NCI-H345 treated with DMSO at 0.1 percent for 48 hours (cell line): ENCODE measurements around the gene RALGAPA1.

ENCODE experiments used
- DNase-seq: peaks from one replicate; lab custom pipeline; 2025; ENCODE audit not compliant: unreplicated experiment; lab: John Stamatoyannopoulos, UW

Gene RALGAPA1

DNA sequence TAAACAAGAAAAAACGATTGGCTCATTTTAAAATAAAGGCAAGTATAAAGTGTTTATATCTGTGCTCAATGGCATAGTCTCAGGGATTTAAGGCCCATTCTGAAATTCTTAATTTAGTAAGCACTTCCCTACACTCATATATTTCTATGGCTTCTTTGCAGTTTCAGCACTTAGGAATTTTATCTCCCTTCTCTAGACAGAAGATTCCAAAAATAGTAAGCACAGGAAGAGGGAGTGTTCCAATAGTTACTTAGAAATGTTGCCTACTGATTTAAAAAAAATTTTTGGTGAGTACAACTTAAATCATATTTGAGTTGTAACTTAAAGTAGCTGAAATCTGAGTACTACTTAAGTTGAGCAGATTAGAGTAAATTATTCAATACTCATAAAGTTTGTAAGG lies 255.3 kb downstream of the RALGAPA1 start:
- DNase-seq: no peak

DNA sequence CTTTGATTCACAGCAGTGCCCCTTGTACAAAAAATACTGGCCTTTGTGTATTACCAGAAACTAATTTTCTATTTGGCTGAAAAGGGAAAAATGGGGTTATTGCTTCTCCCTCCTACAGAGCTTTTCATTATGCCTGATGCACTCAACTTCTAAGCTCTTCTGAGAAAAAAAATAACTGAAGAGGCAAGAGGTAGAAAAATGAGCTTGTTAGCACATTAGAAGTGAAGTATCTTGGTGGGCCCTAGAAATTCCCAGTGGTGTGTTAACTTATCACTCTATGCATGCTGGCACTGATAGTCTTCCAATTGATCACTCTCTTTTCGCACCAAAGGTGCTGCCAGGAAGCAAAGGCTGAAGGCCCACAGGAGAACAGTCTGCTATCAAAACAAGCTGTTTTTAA lies 258.0 kb downstream of the RALGAPA1 start:
- no peak for DNase-seq

DNA sequence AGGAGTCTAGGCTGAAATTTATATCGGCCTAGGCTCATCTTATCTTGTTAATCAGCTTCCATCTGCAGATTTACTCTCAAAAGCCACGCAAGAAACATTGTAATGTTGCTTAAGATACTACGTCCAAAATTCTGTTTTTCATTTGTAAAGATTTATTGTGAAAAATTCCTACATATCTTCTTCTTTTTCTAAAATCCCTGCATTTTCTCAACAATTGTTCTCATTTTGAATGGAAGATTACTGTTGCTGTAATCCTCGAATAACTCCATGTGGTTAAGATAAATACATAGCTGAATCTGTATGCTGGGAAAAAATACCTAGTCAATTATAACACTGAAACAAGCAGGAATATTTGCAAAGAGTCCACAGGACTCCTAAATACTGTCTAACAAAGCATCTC lies 259.5 kb downstream of the RALGAPA1 start:
- no peak for DNase-seq

DNA sequence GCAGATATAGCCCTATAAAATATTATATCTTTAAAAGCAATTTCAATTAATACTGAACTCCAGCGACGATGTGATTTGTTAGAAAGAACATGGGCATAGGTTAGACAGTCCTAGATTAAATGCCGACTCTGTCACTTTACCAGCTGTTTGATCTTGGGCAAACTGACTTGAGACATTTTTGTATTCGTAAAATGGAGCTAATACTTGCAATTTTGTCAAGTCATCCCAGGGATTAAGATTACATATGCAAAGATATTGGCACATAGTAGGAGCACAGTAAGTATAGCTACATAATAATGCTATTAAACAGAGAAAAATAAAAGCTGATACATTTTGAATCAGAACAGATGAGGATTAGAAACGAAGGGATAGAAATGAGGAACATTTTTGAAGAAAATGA lies 266.1 kb downstream of the RALGAPA1 start:
- DNase-seq: no peak

DNA sequence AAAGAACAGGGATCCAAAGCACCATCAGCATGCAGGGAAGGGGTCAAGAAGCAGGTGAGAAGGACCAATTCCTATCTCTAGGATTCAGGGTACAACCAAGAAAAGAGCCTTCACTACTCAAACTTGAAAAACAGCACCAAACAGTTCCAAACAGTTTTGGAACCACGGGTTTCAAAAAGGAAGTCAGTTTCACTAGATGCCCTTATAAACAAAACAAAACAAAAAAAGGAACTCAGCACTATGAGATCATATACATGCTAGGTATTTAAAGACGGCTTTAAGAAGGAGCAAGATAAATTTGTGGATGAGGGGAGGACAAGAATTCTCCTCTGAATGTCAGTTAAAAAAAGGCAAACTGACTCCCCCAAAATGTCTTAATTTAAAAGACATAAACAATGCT lies 269.1 kb downstream of the RALGAPA1 start:
- no peak for DNase-seq

DNA sequence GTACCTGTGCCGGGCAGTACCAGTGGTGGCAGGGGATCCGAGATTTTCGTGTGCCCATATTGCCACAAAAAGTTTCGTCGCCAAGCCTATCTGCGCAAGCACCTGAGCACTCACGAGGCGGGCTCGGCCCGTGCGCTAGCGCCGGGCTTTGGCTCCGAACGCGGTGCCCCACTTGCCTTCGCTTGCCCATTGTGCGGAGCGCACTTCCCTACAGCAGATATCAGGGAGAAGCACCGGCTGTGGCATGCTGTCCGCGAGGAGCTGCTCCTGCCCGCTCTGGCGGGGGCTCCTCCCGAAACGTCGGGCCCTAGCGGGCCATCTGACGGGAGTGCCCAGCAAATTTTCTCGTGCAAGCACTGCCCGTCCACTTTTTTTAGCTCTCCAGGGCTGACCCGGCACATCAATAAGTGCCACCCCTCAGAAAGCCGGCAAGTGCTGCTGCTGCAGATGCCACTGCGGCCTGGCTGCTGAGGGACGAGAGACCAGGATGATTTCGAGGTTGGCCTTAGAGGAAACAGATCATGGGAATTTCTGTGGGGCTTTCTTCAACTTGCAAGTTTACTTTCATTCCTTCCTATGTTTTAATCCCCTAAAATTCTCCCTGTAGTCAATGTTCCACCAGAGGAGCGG lies 273.5 kb downstream of the RALGAPA1 start:
- no peak for DNase-seq

DNA sequence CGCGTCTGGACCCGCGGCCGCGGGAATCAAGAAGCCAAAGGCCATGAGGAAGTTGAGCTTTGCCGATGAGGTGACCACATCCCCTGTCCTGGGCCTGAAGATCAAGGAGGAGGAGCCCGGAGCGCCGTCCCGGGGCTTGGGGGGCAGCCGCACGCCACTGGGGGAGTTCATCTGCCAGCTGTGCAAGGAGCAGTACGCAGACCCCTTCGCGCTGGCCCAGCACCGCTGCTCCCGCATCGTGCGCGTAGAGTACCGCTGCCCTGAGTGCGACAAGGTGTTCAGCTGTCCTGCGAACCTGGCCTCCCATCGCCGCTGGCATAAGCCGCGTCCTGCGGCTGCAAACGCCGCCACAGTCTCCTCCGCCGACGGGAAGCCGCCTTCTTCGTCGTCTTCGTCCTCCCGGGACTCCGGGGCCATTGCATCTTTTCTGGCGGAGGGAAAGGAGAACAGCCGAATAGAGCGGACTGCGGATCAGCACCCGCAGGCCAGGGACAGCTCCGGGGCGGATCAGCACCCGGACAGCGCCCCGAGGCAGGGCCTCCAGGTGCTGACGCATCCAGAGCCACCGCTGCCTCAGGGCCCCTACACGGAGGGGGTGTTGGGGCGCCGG lies 274.1 kb downstream of the RALGAPA1 start:
- peak; percentile 25 for DNase-seq

DNA sequence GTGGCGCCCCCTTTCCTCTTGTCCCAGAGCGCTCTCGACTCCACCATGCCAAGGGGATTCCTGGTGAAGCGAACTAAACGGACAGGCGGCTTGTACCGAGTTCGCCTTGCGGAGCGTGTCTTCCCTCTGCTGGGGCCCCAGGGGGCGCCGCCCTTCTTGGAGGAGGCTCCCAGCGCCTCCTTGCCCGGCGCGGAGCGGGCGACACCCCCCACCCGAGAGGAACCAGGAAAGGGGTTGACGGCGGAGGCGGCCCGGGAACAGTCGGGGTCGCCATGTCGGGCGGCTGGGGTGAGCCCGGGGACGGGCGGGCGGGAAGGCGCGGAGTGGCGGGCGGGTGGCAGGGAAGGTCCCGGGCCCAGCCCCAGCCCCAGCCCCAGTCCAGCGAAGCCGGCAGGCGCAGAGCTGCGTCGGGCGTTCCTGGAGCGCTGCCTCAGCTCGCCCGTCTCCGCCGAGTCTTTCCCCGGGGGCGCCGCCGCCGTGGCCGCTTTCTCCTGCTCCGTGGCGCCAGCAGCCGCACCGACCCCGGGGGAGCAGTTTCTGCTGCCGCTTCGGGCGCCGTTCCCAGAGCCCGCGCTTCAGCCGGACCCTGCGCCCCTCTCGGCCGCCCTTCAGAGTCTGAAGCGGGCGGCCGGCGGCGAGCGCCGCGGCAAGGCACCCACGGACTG lies 274.8 kb downstream of the RALGAPA1 start:
- no peak for DNase-seq

DNA sequence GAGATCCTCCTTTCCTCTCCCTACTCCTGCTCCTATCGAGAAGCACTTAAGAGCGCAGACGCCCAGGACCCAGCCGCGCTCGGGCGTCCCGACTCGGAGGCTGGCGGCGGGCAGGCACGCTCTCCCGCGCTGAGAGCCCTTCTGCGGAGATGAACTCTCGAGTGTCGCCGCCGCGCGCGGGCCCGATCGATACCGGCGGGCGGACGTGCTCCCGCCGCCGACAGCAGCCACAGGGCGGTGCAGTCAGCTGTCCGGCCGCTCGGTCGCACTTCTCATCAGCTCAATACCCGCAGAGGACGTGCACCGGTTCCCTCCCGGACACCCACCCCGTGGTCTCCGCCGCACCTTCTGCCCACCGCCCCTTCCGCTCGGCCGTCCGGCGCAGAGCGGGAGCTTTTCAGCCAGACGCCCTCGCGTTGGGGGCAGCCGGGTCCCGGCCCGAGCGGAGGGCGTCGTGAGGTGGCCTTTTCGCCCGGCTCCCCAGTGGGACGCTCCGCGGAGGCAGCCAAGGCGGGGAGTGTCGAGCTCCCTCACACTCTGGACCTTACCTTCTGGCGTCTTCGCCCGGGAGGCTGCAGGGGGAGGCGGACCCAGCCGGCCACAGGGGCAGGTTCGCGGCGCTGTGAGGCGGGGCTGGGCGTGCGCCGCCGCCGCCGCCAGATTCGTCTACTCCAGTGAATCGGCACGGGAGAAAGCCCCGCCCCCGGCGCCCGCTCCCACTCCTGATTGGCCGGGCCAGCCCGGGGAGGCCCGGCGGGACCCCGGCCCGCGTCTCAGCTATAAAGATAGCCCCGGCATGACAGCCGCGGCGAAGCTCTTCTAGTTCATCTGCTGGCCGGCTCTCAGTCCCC lies 275.5 kb downstream of the RALGAPA1 start, which contains the start of gene INSM2:
Gene INSM2 (plus strand): TSS at position 808 of the 851 bp plus-strand sequence. CDS start 89 bp downstream, outside the sequence.
- DNase-seq: peak; percentile 86

DNA sequence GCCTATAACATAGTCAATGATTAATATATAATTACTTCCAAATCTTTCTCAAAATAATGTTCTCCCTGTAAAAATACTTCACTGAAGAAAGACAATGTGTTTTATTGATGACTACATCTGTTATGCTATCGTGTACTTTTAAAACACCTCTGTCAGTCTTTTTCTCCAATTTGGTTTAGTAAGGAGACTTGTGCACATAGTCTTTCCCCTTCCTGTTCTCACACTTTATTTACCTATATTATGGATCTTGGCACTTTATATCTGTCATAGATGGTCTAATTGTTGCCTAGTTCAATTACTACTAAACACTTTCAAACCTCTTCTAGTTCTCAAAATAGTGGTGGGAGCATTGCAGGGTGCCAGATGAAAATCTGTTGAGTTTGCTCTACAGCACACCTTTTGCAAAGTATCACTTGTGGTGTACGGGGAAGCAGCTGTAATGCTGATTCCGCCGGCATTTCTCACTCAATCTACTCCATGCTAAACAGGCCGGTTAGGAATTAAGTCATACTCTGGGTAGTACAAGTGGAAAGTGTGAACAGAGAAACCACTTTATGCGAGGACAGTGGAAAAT lies 276.2 kb downstream of the RALGAPA1 start:
- no peak for DNase-seq

DNA sequence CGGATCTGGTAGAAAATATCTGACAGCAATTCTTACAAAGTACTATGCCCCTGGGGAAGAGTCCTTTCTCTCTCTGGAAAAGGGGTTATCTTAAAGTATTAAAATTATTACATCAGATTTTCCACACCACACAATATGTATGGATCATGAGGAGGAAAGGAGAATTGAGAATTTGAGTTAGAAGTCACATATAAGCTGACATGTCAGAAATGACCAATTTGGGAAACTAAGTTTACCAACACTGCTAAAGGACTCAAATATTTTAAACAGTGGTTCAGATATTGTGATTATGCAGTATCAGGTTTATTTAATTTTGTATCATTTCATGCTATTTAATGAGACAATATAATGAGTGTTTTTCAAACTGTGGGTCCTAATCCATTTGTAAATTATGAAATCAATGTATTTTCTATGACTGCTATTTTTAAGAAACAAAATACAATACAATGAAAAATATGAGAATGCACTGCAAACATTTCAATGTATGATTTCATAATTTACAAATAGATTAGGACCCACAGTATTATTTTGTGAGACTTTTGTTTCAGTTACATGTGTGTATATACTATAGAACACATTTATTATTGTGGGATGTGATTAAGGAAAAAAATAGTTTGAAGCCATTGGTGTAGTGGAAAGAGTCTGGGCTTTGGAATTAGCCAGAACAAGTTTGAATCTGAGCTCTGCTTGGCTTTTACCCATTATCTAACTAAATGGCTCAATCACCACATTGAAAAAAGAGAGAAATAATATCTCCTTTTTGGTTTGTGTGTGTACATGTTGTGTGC lies 276.9 kb downstream of the RALGAPA1 start:
- no peak for DNase-seq

DNA sequence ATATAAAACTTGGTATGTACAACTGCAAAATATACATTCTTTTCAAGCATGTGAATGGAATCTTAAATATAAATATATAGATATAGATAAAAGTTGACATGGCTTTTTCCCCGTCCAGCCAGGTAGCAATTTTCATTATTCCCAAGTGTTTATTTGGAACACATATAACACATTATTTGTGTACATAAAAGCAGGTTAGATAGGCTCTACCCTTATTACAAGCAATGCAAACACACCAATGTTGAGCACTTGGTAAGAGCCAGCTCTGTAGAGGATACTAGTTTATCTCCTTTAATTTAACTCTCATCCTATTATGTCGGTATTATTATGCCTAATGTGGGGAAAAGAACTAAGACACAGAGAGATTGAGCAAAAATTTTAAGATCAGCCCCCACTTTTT lies 282.1 kb downstream of the RALGAPA1 start:
- no peak for DNase-seq

DNA sequence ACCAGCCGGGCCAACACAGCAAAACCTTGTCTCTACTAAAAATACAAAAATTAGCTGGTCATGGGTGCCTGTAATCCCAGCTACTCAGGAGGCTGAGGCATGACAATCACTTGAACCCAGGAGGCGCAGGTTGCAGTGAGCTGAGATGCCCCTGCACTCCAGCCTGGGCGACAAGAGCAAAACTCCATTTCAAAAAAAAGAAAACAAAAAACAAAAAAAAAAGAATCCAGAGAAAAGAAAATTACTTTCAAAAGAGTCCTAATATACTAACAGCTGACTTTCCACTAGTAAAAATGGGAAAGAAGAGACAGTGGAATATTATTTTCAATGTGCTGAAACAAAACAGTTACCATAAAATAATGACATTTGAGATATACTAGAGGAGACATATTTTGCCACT lies 283.4 kb downstream of the RALGAPA1 start:
- DNase-seq: no peak

DNA sequence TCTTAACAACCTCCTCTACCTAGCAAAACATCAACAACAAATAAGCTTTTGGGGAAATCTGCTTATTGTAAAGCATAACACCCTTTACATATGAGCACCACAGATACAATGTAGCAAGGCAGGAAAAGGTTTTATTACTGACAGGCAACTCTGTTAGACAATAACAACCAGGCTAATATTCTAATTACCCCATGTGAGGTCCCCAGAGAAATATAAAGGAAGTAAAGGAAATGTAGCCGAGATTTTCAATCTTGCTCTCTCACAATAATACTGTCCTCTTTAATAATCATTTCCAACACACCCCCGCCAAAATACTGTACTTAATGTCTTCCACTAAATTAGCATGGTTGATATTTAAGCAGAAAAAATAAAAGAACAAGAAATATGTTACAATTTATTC lies 289.1 kb downstream of the RALGAPA1 start:
- no peak for DNase-seq

DNA sequence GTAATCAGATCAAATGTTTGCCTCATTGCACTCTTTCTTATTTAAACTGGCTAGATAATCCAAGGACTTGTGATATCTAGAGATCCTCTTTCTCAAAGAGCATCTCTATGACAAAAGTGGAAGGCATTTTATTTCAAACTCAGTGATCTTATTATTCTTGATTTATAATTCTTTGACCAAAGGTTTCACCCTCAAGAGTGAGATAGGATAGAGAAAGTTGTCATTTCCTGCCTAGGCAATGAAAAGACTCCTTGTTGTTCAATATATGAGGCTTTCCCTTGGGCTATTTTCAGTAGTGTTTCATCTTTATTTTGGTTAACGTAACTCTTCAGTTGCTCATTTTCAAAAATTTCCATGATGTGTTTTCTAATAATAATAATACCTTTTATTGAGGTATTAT lies 293.2 kb downstream of the RALGAPA1 start:
- no peak for DNase-seq

DNA sequence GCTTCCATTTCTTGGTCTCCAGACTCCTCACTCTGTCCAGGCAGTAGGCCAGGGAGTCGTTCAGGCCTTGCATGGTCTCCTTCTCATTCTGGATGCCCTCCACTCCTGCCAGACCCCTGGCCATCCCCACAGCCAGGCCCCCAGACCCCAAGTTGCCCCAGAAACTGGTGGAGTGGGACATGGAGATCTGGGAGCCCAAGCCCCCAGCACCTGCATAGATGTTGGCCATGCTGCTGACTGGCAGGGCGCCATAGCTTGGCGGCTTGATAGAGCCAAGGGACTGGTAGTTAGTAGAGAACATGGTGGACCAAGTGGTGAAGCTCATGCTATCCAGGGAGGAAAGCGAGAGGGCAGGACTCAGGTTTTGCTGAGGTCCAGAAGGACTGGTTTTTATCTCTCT lies 296.3 kb downstream of the RALGAPA1 start:
- DNase-seq: no peak

DNA sequence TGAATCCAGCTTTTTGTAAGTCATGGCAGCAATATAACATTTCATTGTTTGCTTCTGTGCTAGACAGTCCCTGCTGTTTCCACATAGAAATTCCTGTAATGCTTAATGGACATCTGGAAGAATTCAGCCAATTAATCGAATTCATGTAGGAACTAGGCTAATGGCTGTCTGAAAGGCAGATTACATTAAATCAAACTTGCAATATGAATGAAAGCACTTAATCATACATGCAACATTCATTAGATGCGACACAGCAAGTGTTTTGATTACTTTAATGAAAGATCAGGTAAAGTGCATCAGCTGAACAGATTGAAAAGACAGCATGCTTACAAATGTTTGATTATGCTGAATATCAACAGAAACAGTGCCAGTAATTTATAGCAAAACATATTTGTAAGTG lies 299.2 kb downstream of the RALGAPA1 start:
- no peak for DNase-seq

DNA sequence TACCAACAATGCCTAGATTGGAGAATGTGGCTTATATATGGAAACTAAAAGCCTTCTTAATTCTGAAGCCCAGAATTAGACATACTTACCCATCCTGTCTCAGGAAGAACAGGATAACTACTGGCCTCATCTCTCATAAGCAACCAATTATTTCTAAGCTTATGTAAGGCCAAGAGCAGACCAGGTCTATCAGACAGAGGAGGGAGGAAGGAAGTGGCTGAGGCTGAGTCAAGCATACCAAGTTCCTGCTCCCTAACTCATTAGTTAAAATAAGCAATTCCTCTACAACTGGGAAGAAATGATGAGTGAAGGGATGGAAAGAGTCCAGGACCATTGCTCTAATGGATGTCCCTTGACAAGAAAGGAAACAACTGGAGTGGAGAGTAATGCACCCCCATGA lies 302.2 kb downstream of the RALGAPA1 start:
- no peak for DNase-seq

DNA sequence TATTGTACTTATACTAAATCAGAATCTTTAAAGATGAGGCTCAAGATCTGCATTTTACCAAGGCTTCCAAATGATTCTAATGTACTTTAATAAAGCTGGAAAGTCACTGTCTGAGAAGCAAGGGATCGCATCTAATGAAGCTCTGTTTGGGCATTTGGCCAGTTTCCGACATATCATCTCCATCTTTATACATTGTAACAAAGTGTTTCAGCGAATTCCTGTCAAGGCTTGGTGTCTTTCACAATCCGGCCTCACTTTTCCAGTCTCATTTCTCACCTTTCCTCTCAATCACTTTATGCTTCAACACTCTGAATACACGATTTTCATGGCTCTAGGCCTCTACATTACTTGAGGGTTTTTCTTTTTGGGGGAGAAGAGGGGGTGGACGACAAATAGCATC lies 302.6 kb downstream of the RALGAPA1 start:
- DNase-seq: no peak

DNA sequence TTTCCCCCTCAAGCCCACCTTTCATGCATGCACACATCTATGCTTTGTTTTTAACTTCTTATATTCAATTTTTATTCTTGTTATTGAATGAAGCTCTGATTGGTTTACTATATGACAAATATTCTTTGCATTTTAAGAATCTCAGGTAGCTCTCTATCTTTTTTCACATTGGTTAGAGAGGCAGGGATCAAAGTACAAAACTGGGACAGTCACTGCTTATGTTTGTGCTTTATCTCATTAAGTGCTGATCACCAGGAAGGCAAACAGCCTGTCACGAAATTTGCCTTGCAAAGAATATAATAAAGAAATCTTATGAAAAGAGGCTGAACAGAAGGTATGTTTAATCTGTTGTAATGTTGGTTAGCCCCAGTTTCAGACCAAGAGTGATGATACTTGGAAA lies 304.8 kb downstream of the RALGAPA1 start:
- no peak for DNase-seq
